Measurements from ENCODE around the gene MND1. TPM values are rescaled to one million over a fixed set of nuclear protein-coding genes. Genes with fewer than 3 reads are reported as not detected.

MND1 gene
- total RNA-seq, 1 donor from 2014 or later = 1.00 TPM

DNA sequence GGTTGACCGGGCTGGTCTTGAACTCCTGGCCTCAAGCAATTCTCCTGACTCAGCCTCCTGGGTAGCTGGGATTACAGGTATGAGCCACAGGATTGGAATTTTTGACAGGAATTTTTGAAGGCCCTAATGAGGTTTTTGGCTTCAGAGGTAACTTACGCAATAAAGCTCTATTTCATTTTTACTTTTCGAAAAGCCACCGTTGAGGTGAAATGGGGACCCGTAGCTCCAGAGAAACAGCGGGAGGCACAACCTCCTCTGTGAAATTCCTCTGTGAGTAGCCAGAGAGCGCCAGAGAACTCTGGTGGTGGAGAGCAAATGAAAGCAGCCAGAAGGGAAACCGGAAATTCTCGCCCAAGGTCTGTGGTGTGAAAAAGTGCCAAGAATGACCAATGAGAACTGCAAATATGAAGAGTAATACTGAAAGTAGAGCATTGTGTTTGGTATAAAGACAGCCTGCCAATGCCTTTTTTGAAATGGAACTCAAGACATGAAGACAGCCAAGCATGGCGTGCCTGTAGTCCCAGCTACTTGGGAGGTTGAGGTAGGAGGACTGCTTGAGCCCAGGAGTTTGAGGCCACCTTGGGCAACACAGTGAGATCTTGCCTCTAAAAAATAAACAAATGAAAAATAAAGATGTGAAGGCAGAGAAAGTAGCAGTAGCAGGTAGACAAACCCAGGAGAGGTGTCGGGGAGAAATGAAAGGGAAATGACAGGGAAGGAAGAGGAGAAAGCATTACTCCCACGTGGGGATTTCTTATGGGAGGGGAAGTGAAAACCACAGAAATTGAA lies 88.7 kb downstream of the MND1 start:
- Mint-ChIP-seq H3K9me3 (ENCODE audit: unreplicated experiment) (no peaks in the 10 kb centered on the region), H3K27ac (ENCODE audit: unreplicated experiment) (no peak overlapping the region), H3K4me1 (ENCODE audit: low read depth, unreplicated experiment) (peaks cover 14% of the 10 kb centered on the region), H3K4me3 (ENCODE audit: unreplicated experiment) (no peak overlapping the region), H3K27me3 (ENCODE audit: low read depth, unreplicated experiment) (no peaks in the 10 kb centered on the region), H3K36me3 (ENCODE audit: low read depth, unreplicated experiment) (no peaks in the 10 kb centered on the region)
- no peaks in the 10 kb centered on the region for H3K4me1 ChIP-seq (ENCODE audit: insufficient read depth, low read length)
- no peak overlapping the region for H3K4me2 ChIP-seq (ENCODE audit: low read length)
- H2AFZ ChIP-seq (ENCODE audit: low read depth, low read length) = no peak overlapping the region
- FAIRE-seq = no peak
- no peaks in the 10 kb centered on the region for H3K9me3 ChIP-seq (ENCODE audit: insufficient read depth, low read depth, low read length)
- no peaks in the 10 kb centered on the region for H3K79me2 ChIP-seq (ENCODE audit: insufficient read depth, low read length)
- H3K9ac ChIP-seq (ENCODE audit: low read length) = no peak overlapping the region
- peak; percentile 83 for DNase-seq (ENCODE audit: low read depth)
- H3K27me3 ChIP-seq (ENCODE audit: insufficient read depth, low read length) = no peaks in the 10 kb centered on the region
- no peak overlapping the region for H3K4me3 ChIP-seq (ENCODE audit: insufficient read depth, low read depth, low read length)
- no peak overlapping the region for H3K27ac ChIP-seq (ENCODE audit: low read depth, low read length)
- H3K36me3 ChIP-seq (ENCODE audit: insufficient read depth, low read length) = no peaks in the 10 kb centered on the region
- no peaks in the 10 kb centered on the region for H4K20me1 ChIP-seq (ENCODE audit: insufficient read depth, low read length)
- TF ChIP-seq EZH2 (IDR thresholded peaks at IDR 0.05; ENCODE audit: insufficient read depth, low read length) = no peak
- TF ChIP-seq, protein P1, sequence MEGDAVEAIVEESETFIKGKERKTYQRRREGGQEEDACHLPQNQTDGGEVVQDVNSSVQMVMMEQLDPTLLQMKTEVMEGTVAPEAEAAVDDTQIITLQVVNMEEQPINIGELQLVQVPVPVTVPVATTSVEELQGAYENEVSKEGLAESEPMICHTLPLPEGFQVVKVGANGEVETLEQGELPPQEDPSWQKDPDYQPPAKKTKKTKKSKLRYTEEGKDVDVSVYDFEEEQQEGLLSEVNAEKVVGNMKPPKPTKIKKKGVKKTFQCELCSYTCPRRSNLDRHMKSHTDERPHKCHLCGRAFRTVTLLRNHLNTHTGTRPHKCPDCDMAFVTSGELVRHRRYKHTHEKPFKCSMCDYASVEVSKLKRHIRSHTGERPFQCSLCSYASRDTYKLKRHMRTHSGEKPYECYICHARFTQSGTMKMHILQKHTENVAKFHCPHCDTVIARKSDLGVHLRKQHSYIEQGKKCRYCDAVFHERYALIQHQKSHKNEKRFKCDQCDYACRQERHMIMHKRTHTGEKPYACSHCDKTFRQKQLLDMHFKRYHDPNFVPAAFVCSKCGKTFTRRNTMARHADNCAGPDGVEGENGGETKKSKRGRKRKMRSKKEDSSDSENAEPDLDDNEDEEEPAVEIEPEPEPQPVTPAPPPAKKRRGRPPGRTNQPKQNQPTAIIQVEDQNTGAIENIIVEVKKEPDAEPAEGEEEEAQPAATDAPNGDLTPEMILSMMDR (IDR thresholded peaks at IDR 0.05; ENCODE audit: insufficient read depth, low read depth, low read length) = peak; percentile 26

DNA sequence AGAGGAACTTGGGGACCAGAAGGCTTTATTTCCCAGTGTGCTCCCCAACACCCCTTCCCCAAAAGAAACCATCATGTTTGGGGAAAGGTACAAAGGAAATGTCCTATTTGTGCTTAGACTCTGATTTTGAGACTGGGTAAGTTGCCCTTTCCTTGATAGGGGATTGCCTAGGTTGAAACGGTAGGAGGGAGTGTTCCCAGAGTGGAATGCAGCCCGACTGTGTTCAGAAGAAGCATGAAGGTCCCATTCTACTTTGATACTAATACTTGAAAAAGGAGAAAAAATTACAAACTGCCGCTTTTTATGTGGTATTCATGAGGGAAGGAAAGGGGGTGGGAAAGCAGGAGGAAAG lies 89.2 kb downstream of the MND1 start:
- Mint-ChIP-seq H3K4me1 (ENCODE audit: low read depth, unreplicated experiment) (peaks cover 11% of the 10 kb centered on the region), H3K27ac (ENCODE audit: unreplicated experiment) (no peak overlapping the region), H3K9me3 (ENCODE audit: unreplicated experiment) (no peaks in the 10 kb centered on the region), H3K36me3 (ENCODE audit: low read depth, unreplicated experiment) (no peaks in the 10 kb centered on the region), H3K4me3 (ENCODE audit: unreplicated experiment) (no peak overlapping the region), H3K27me3 (ENCODE audit: low read depth, unreplicated experiment) (no peaks in the 10 kb centered on the region)
- TF ChIP-seq, protein P1 (IDR thresholded peaks at IDR 0.05; ENCODE audit: insufficient read depth, low read depth, low read length) = no peak
- no peak for TF ChIP-seq EZH2 (IDR thresholded peaks at IDR 0.05; ENCODE audit: insufficient read depth, low read length)
- no peaks in the 10 kb centered on the region for H3K9me3 ChIP-seq (ENCODE audit: insufficient read depth, low read depth, low read length)
- H3K4me3 ChIP-seq (ENCODE audit: insufficient read depth, low read depth, low read length) = no peak overlapping the region
- no peak for DNase-seq (ENCODE audit: low read depth)
- no peak for FAIRE-seq
- H2AFZ ChIP-seq (ENCODE audit: low read depth, low read length) = no peak overlapping the region
- no peaks in the 10 kb centered on the region for H3K36me3 ChIP-seq (ENCODE audit: insufficient read depth, low read length)
- no peak overlapping the region for H3K27ac ChIP-seq (ENCODE audit: low read depth, low read length)
- no peak overlapping the region for H3K4me2 ChIP-seq (ENCODE audit: low read length)
- no peaks in the 10 kb centered on the region for H3K4me1 ChIP-seq (ENCODE audit: insufficient read depth, low read length)
- no peaks in the 10 kb centered on the region for H3K27me3 ChIP-seq (ENCODE audit: insufficient read depth, low read length)
- no peak overlapping the region for H3K9ac ChIP-seq (ENCODE audit: low read length)
- no peaks in the 10 kb centered on the region for H3K79me2 ChIP-seq (ENCODE audit: insufficient read depth, low read length)
- H4K20me1 ChIP-seq (ENCODE audit: insufficient read depth, low read length) = no peaks in the 10 kb centered on the region

DNA sequence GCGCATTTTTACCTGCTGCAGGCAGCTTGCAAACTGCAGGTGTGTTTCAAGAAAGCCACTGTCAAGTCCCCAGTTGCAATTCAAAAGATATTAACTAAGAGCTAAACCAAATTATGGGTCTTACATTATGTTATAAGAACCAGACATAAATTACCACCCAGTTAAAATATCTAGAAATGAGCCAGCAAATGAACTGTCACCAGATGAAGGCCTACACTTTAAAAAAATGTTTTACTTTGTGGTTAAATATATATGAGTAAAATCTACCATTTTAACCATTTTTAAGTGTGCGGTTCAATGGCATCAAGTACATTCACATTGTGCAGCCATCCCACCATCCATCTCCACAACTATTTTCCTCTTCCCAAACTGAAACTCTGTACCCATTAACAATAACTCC lies 89.7 kb downstream of the MND1 start:
- Histone ChIP-seq H3K79me2 (ENCODE audit: insufficient read depth, low read length) (no peaks in the 10 kb centered on the region), H4K20me1 (ENCODE audit: insufficient read depth, low read length) (no peaks in the 10 kb centered on the region), H3K27ac (ENCODE audit: low read depth, low read length) (no peak overlapping the region), H3K4me3 (ENCODE audit: insufficient read depth, low read depth, low read length) (no peak overlapping the region), H2AFZ (ENCODE audit: low read depth, low read length) (no peak overlapping the region), H3K27me3 (ENCODE audit: insufficient read depth, low read length) (no peaks in the 10 kb centered on the region), H3K4me1 (ENCODE audit: insufficient read depth, low read length) (no peaks in the 10 kb centered on the region), H3K4me2 (ENCODE audit: low read length) (no peak overlapping the region), H3K36me3 (ENCODE audit: insufficient read depth, low read length) (no peaks in the 10 kb centered on the region), H3K9me3 (ENCODE audit: insufficient read depth, low read depth, low read length) (no peaks in the 10 kb centered on the region), H3K9ac (ENCODE audit: low read length) (no peak overlapping the region)
- H3K27me3 Mint-ChIP-seq (ENCODE audit: low read depth, unreplicated experiment) = no peaks in the 10 kb centered on the region
- H3K27ac Mint-ChIP-seq (ENCODE audit: unreplicated experiment) = no peak overlapping the region
- peaks cover 6% of the 10 kb centered on the region for H3K4me1 Mint-ChIP-seq (ENCODE audit: low read depth, unreplicated experiment)
- FAIRE-seq (no peak), DNase-seq (ENCODE audit: low read depth) (no peak)
- no peak for TF ChIP-seq EZH2 (IDR thresholded peaks at IDR 0.05; ENCODE audit: insufficient read depth, low read length)
- TF ChIP-seq, protein P1 (IDR thresholded peaks at IDR 0.05; ENCODE audit: insufficient read depth, low read depth, low read length) = no peak
- H3K4me3 Mint-ChIP-seq (ENCODE audit: unreplicated experiment) = no peak overlapping the region
- H3K9me3 Mint-ChIP-seq (ENCODE audit: unreplicated experiment) = no peaks in the 10 kb centered on the region
- H3K36me3 Mint-ChIP-seq (ENCODE audit: low read depth, unreplicated experiment) = no peaks in the 10 kb centered on the region

Data from astrocyte (in vitro differentiated cells and primary cell).